Prostate gland (tissue), 2 donors: ENCODE measurements around the gene TGFBR3.

Experiments used
- CTCF ChIP-seq, 4 experiments: fragments of 200-600 bp in 2 of 4; fragments of 450-650 bp in 2 of 4; sonication (generic) in 2 of 4; IDR thresholded peaks; 1 replicate in 3 of 4; 2 replicates in 1 of 4; pipeline ENCODE4 v1.5.1; 2016 to 2019; ENCODE audit warnings: antibody characterized with exemption in 4 of 4, mild to moderate bottlenecking in 2 of 4, moderate library complexity in 2 of 4
- POLR2A ChIP-seq: fragments of 450-650 bp; IDR thresholded peaks from one replicate; pipeline ENCODE4 v1.6.1; 2016; ENCODE audit warnings: antibody characterized with exemption, mild to moderate bottlenecking
- POLR2AphosphoS5 ChIP-seq: sonication (generic); formaldehyde crosslinking; IDR thresholded peaks from one replicate; pipeline ENCODE4 v1.6.1; 2017; ENCODE audit warnings: antibody characterized with exemption

GRCh38 chr1:91827087-91827458 lies 58.9 kb downstream of the TGFBR3 start:
- TF ChIP-seq CTCF (IDR thresholded peaks at IDR 0.05) = no peak
- no peak for TF ChIP-seq POLR2A
- peak; percentile 11 for TF ChIP-seq POLR2AphosphoS5
